ENCODE measurements around the gene MIDN.

GRCh38 chr19:1271528-1272422, 23.4 kb downstream of the MIDN start:
- TF ChIP-seq CTCF (tag by site-specific recombination; IDR thresholded peaks at IDR 0.05) (no peak), ZNF600 (tag by site-specific recombination; IDR thresholded peaks at IDR 0.05) (peak; percentile 58), ELK4 (IDR thresholded peaks at IDR 0.05; ENCODE audit: borderline replicate concordance, low read depth, low read length) (no peak), FEZF1 (tag by site-specific recombination; IDR thresholded peaks at IDR 0.05) (no peak), ZBTB21 (tag by site-specific recombination; IDR thresholded peaks at IDR 0.05) (no peak), ZNF121 (tag by site-specific recombination; IDR thresholded peaks at IDR 0.05) (no peak), YY1 (tag by site-specific recombination; IDR thresholded peaks at IDR 0.05) (no peak), GLI4 (tag by site-specific recombination; IDR thresholded peaks at IDR 0.05) (no peak), SP2 (tag by site-specific recombination; IDR thresholded peaks at IDR 0.05) (no peak), TRIM28 (IDR thresholded peaks at IDR 0.05; ENCODE audit: borderline replicate concordance, low read length) (no peak), ZNF266 (tag by site-specific recombination; IDR thresholded peaks at IDR 0.05; ENCODE audit: low read depth) (no peak), ZNF174 (tag by site-specific recombination; IDR thresholded peaks at IDR 0.05) (no peak), ZSCAN18 (tag by site-specific recombination; IDR thresholded peaks at IDR 0.05) (no peak), ZBTB6 (tag by site-specific recombination; IDR thresholded peaks at IDR 0.05) (no peak)
